OCI-LY7 (cell line): ENCODE results near the gene SLC39A3.

ENCODE experiments used
- EZH2phosphoT487 ChIP-seq: fragments of 200-600 bp; sonication (generic); IDR thresholded peaks from 2 replicates; pipeline ENCODE4 v1.6.1; 2018; ENCODE audit warnings: low read depth, borderline replicate concordance, mild to moderate bottlenecking, mixed run types, antibody characterized with exemption, low read length, moderate library complexity, mixed read lengths
- TF ChIP-seq, protein P1 (sequence below): fragments of 200-600 bp; sonication (generic); conservative IDR thresholded peaks from 2 replicates; pipeline ENCODE4 v1.5.1; 2014; ENCODE audit warnings: mild to moderate bottlenecking, antibody characterized with exemption, low read length, moderate library complexity, mixed read lengths

DNA sequence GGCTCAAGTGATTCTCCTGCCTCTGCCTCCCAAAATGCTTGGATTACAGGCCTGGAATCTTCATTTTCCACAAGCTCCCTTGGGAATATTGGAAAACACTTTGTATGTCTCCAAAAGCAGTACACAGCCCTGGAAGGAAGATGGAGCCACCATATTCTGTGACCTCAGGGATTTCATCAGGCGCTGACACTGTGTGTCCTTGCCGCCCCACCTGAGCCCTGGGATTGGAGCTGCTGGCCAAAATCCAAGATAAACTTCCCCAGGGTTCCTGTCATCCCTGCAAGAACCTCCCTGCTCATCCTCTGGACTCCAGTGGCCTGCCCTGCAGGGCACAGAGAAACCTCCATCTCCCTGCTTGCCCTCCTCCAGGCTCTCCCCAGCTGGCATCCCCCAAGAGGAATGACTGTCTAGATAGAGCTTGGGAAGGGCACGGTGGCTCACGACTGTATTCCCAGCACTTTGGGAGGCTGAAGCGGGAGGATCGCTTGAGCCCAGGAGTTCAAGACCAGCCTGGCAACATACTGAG lies 36.1 kb downstream of the SLC39A3 start:
- TF ChIP-seq, protein P1, sequence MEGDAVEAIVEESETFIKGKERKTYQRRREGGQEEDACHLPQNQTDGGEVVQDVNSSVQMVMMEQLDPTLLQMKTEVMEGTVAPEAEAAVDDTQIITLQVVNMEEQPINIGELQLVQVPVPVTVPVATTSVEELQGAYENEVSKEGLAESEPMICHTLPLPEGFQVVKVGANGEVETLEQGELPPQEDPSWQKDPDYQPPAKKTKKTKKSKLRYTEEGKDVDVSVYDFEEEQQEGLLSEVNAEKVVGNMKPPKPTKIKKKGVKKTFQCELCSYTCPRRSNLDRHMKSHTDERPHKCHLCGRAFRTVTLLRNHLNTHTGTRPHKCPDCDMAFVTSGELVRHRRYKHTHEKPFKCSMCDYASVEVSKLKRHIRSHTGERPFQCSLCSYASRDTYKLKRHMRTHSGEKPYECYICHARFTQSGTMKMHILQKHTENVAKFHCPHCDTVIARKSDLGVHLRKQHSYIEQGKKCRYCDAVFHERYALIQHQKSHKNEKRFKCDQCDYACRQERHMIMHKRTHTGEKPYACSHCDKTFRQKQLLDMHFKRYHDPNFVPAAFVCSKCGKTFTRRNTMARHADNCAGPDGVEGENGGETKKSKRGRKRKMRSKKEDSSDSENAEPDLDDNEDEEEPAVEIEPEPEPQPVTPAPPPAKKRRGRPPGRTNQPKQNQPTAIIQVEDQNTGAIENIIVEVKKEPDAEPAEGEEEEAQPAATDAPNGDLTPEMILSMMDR, result no peak
- TF ChIP-seq EZH2phosphoT487, result no peak
